ENCODE data around the gene SCIMP. TPM values are rescaled to one million over a fixed set of nuclear protein-coding genes. Genes with fewer than 3 reads are reported as not detected.

SCIMP gene
- total and polyA plus RNA-seq, 2 of the 4 experiments (the other 2 are of a cell fraction) = not detected

DNA sequence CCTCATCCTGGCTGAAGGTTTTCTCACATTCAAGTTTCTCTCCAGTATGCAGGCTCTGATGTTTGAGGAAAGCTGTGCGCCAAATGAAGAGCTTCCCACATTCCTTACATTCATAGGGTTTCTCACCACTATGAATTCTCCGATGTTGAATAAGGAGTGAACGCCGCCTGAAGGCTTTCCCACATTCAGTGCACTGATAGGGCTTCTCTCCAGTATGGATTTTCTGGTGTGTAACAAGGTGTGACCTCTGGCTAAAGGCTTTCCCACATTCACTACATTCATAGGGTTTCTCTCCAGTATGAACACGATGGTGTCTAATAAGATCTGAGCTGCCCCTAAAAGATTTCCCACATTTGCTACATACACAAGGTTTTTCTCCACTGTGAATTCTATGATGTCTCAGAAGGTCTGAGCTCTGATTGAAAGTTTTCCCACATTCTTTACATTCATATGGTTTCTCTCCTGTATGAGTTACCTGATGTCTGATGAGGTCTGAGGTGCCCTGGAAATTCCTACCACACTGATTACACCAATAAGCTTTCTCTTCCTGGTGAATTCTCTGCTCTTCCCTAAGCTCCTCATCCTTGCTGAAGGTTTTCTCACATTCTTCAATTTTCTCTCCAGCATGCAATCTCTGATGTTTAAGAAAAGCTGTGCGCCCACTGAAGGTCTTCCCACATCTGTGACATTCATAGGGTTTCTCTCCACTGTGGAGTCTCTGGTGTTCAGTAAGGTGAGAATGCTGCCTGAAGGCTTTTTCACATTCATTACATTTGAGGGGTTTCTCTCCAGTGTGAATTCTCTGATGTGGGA is 51.9 kb downstream of the SCIMP start:
- Histone ChIP-seq H4K20me1 (ENCODE audit: insufficient read depth, low read length) (no peaks in the 10 kb centered on the region), H2BK5ac (ENCODE audit: low read depth, low read length, poor library complexity, severe bottlenecking) (no peak overlapping the region), H3K4me2 (ENCODE audit: low read depth, low read length) (no peak overlapping the region), H3K36me3 (ENCODE audit: control insufficient read depth, insufficient read depth, low read length) (peaks cover 16% of the 10 kb centered on the region), H3K4ac (ENCODE audit: low read depth, low read length) (no peak overlapping the region), H3K18ac (ENCODE audit: low read depth, low read length) (no peak overlapping the region), H2BK20ac (ENCODE audit: low read depth, low read length) (no peak overlapping the region), H4K8ac (ENCODE audit: low read depth in 2 of 2, low read length in 2 of 2) (no peak overlapping the region), H3K9me1 (ENCODE audit: insufficient read depth, low read length) (no peaks in the 10 kb centered on the region), H3K4me1 (ENCODE audit: control insufficient read depth, insufficient read depth, low read length) (no peaks in the 10 kb centered on the region), H4K5ac (ENCODE audit: low read depth, low read length) (no peak overlapping the region), H2BK120ac (ENCODE audit: low read depth, low read length) (no peak overlapping the region), H3K23ac (ENCODE audit: low read depth, low read length) (no peak overlapping the region), H3K56ac (ENCODE audit: extremely low read depth, insufficient read depth, low read length) (no peak overlapping the region), H3K14ac (replicated peaks; ENCODE audit: low read depth, low read length) (no peak overlapping the region), H2AK9ac (replicated peaks; ENCODE audit: low read depth, low read length, poor library complexity) (no peak overlapping the region), H3K9ac (ENCODE audit: low read depth, low read length) (no peak overlapping the region), H3K79me1 (ENCODE audit: low read depth in 1 of 2, low read length in 2 of 2) (no peaks in the 10 kb centered on the region; a peak in 1 of 4 replicates), H3K9me3 (ENCODE audit: control insufficient read depth, insufficient read depth, low read length) (peaks cover 76% of the 10 kb centered on the region), H3K27me3 (ENCODE audit: control insufficient read depth, insufficient read depth, low read length) (no peaks in the 10 kb centered on the region), H2AK5ac (ENCODE audit: low read depth, low read length) (no peak overlapping the region), H2BK15ac (ENCODE audit: low read depth, low read length) (no peak overlapping the region), H4K91ac (ENCODE audit: insufficient read depth, low read depth, low read length) (no peak overlapping the region), H3K4me3 (ENCODE audit: insufficient read depth, low read depth, low read length) (no peak overlapping the region), H2AFZ (replicated peaks; ENCODE audit: low read length, poor library complexity) (no peak overlapping the region), H3K27ac (ENCODE audit: insufficient read depth, low read length) (no peak overlapping the region)
- TF ChIP-seq MAFK (IDR thresholded peaks at IDR 0.05; ENCODE audit: low read depth, low read length) (no peak), MAZ (IDR thresholded peaks at IDR 0.05; ENCODE audit: borderline replicate concordance, low read depth, low read length) (no peak), POLR2A (IDR thresholded peaks at IDR 0.05; ENCODE audit: low read depth, low read length) (no peak), MXI1 (IDR thresholded peaks at IDR 0.05; ENCODE audit: borderline replicate concordance, low read depth, low read length) (no peak), NFE2L2 (IDR thresholded peaks at IDR 0.05; ENCODE audit: low read depth, low read length) (no peak), RFX5 (IDR thresholded peaks at IDR 0.05; ENCODE audit: low read depth, low read length) (no peak), RAD21 (IDR thresholded peaks at IDR 0.05; ENCODE audit: low read length) (no peak), SMC3 (IDR thresholded peaks at IDR 0.05; ENCODE audit: low read depth, low read length) (no peak), CEBPB (IDR thresholded peaks at IDR 0.05; ENCODE audit: low read depth, low read length) (no peak), BHLHE40 (IDR thresholded peaks at IDR 0.05; ENCODE audit: low read depth, low read length) (no peak), CHD1 (IDR thresholded peaks at IDR 0.05; ENCODE audit: low read depth, low read length) (no peak), RCOR1 (IDR thresholded peaks at IDR 0.05; ENCODE audit: insufficient replicate concordance, low read length) (no peak)
- TF ChIP-seq, protein P1, sequence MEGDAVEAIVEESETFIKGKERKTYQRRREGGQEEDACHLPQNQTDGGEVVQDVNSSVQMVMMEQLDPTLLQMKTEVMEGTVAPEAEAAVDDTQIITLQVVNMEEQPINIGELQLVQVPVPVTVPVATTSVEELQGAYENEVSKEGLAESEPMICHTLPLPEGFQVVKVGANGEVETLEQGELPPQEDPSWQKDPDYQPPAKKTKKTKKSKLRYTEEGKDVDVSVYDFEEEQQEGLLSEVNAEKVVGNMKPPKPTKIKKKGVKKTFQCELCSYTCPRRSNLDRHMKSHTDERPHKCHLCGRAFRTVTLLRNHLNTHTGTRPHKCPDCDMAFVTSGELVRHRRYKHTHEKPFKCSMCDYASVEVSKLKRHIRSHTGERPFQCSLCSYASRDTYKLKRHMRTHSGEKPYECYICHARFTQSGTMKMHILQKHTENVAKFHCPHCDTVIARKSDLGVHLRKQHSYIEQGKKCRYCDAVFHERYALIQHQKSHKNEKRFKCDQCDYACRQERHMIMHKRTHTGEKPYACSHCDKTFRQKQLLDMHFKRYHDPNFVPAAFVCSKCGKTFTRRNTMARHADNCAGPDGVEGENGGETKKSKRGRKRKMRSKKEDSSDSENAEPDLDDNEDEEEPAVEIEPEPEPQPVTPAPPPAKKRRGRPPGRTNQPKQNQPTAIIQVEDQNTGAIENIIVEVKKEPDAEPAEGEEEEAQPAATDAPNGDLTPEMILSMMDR (conservative IDR thresholded peaks at IDR 0.05; ENCODE audit: low read depth, low read length) = no peak
- TF ChIP-seq, protein P2, sequence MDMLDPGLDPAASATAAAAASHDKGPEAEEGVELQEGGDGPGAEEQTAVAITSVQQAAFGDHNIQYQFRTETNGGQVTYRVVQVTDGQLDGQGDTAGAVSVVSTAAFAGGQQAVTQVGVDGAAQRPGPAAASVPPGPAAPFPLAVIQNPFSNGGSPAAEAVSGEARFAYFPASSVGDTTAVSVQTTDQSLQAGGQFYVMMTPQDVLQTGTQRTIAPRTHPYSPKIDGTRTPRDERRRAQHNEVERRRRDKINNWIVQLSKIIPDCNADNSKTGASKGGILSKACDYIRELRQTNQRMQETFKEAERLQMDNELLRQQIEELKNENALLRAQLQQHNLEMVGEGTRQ (IDR thresholded peaks at IDR 0.05; ENCODE audit: low read depth, low read length) = no peak
- TF ChIP-seq, protein P3, sequence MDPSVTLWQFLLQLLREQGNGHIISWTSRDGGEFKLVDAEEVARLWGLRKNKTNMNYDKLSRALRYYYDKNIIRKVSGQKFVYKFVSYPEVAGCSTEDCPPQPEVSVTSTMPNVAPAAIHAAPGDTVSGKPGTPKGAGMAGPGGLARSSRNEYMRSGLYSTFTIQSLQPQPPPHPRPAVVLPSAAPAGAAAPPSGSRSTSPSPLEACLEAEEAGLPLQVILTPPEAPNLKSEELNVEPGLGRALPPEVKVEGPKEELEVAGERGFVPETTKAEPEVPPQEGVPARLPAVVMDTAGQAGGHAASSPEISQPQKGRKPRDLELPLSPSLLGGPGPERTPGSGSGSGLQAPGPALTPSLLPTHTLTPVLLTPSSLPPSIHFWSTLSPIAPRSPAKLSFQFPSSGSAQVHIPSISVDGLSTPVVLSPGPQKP (IDR thresholded peaks at IDR 0.05; ENCODE audit: borderline replicate concordance, low read depth, low read length) = no peak
- CTCF ChIA-PET = no interaction called here
- no peak for ATAC-seq (ENCODE audit: low read depth)
- no CpG with 5 or more reads among the region's 6 CpGs for WGBS, 2 experiments (ENCODE audit: extremely low coverage in 2 of 2, insufficient read length in 1 of 2)
- dilution Hi-C loops (cut with HindIII; ENCODE audit: low sequenced_read_pairs, unreplicated experiment) (no loop called here), in situ Hi-C loops (cut with MboI; ENCODE audit: low sequenced_read_pairs) (no loop called here), intact Hi-C loops (cut with micrococcal nuclease) (loop anchor here (10.0 kb wide), 1 partner anchor 88 kb away; no protein-coding TSS in a partner anchor)
- DNase-seq = no peak
- no TSS peak for BruUV-seq (replicated peaks)
- POLR2A ChIA-PET (ENCODE audit: unreplicated experiment) = no interaction called here

Data from IMR-90 (cell line).